ENCODE data around the gene GLYATL2. TPM values are rescaled to one million over a fixed set of nuclear protein-coding genes. Genes with fewer than 3 reads are reported as not detected.
A peak's percentile ranks its signal among the peaks of the same experiment; 100 is the strongest.

The GLYATL2 gene
- total and polyA plus RNA-seq, 10 of the 15 experiments (the other 5 are each of a cell fraction or from before 2014, with no cell fraction given) = 0.13 to 0.97 (median 0.49) TPM

DNA sequence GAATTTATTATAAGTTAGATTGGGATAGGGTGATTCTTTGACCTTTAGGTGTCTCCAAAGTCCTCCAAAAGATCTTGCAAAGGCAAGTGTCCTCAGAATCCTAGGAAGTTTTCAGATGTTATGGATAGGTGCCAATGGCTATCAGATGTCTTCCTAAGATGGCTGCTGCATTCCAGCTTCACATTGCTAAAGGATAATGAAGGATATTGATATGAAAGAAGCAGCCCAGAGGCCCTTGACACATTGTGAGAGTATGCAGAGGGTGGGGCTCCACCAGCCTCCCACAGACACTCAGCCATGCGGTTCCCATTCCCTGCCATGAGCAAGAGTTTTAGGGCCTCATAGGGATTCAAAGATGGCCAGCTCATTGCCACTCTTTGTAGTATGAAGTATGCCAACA lies 22.3 kb upstream of the GLYATL2 start (continued):
- TF ChIP-seq IRF4 (IDR thresholded peaks at IDR 0.05; ENCODE audit: low read depth, low read length) (no peak), PML (IDR thresholded peaks at IDR 0.05; ENCODE audit: low read length) (no peak), IKZF2 (IDR thresholded peaks at IDR 0.05) (no peak), POLR2AphosphoS5 (IDR thresholded peaks at IDR 0.05; ENCODE audit: low read length) (no peak), SPI1 (IDR thresholded peaks at IDR 0.05; ENCODE audit: borderline replicate concordance, insufficient read depth, low read depth, low read length) (no peak)
- TF ChIP-seq, protein P1, sequence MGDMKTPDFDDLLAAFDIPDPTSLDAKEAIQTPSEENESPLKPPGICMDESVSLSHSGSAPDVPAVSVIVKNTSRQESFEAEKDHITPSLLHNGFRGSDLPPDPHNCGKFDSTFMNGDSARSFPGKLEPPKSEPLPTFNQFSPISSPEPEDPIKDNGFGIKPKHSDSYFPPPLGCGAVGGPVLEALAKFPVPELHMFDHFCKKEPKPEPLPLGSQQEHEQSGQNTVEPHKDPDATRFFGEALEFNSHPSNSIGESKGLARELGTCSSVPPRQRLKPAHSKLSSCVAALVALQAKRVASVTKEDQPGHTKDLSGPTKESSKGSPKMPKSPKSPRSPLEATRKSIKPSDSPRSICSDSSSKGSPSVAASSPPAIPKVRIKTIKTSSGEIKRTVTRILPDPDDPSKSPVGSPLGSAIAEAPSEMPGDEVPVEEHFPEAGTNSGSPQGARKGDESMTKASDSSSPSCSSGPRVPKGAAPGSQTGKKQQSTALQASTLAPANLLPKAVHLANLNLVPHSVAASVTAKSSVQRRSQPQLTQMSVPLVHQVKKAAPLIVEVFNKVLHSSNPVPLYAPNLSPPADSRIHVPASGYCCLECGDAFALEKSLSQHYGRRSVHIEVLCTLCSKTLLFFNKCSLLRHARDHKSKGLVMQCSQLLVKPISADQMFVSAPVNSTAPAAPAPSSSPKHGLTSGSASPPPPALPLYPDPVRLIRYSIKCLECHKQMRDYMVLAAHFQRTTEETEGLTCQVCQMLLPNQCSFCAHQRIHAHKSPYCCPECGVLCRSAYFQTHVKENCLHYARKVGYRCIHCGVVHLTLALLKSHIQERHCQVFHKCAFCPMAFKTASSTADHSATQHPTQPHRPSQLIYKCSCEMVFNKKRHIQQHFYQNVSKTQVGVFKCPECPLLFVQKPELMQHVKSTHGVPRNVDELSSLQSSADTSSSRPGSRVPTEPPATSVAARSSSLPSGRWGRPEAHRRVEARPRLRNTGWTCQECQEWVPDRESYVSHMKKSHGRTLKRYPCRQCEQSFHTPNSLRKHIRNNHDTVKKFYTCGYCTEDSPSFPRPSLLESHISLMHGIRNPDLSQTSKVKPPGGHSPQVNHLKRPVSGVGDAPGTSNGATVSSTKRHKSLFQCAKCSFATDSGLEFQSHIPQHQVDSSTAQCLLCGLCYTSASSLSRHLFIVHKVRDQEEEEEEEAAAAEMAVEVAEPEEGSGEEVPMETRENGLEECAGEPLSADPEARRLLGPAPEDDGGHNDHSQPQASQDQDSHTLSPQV (IDR thresholded peaks at IDR 0.05) = no peak

GRCh38 chr11:58864335-58864734 lies 19.8 kb upstream of the GLYATL2 start:
- CTCF ChIA-PET = no interaction called here
- Histone ChIP-seq H2AFZ (ENCODE audit: control insufficient read depth, low read depth, low read length) (no peak overlapping the region), H3K9ac (ENCODE audit: control insufficient read depth, insufficient read depth, low read length) (no peak overlapping the region), H3K79me2 (ENCODE audit: control insufficient read depth, insufficient read depth, low read length) (no peaks in the 10 kb centered on the region), H3K4me3 (no peak overlapping the region), H3K36me3 (ENCODE audit: control insufficient read depth in 2 of 2, insufficient read depth in 2 of 2, low read length in 1 of 2) (no peaks in the 10 kb centered on the region), H3K27ac (ENCODE audit: control insufficient read depth, insufficient read depth) (no peak overlapping the region), H3K4me2 (ENCODE audit: control insufficient read depth, insufficient read depth) (no peak overlapping the region), H3K9me3 (replicated peaks; ENCODE audit: control insufficient read depth, insufficient read depth, low read length) (no peaks in the 10 kb centered on the region; the same call in 2 of the 3 replicates), H4K20me1 (ENCODE audit: control insufficient read depth, insufficient read depth) (no peaks in the 10 kb centered on the region), H3K27me3 (replicated peaks in 1 of 2; ENCODE audit: control insufficient read depth in 2 of 2, insufficient read depth in 2 of 2, low read length in 1 of 2) (no peaks in the 10 kb centered on the region), H3K4me1 (ENCODE audit: control insufficient read depth, insufficient read depth, low read length) (no peaks in the 10 kb centered on the region)
- in situ Hi-C loops (cut with MboI) (no loop called here), intact Hi-C loops (cut with micrococcal nuclease; ENCODE audit: unreplicated experiment) (no loop called here)
- WGBS (ENCODE audit: insufficient coverage, insufficient replicate concordance, low lambda C conversion rate, missing lambda C conversion rate) = 0% methylated on average over 1 of the region's 1 CpG
- no peak for TF ChIP-seq PAX8 (IDR thresholded peaks at IDR 0.05)
- TF ChIP-seq ZNF217 (IDR thresholded peaks at IDR 0.05) = no peak
- TF ChIP-seq POLR2AphosphoS2 (IDR thresholded peaks at IDR 0.05; ENCODE audit: low read depth, low read length) = no peak
- TF ChIP-seq HDGF (IDR thresholded peaks at IDR 0.05) = no peak
- peak; percentile 51; the same call in 1 of the 2 replicates for TF ChIP-seq SPI1 (IDR thresholded peaks at IDR 0.05; ENCODE audit: borderline replicate concordance, insufficient read depth, low read depth, low read length)
- TF ChIP-seq FOXK2 (IDR thresholded peaks at IDR 0.05) = no peak
- no peak for TF ChIP-seq ESRRA (IDR thresholded peaks at IDR 0.05; ENCODE audit: low read length)
- no TSS peak for BruUV-seq (replicated peaks)
- POLR2A ChIA-PET = no interaction called here
- RAD21 ChIA-PET (ENCODE audit: unreplicated experiment) = no interaction called here
- DNase-seq (ENCODE audit: low read depth, low spot score) (no peak), ATAC-seq (no peak), FAIRE-seq (no peak)
- SMC1A ChIA-PET (ENCODE audit: uncharacterized antibody, unreplicated experiment) = no interaction called here

All from GM12878 (cell line).